HG03045 (cell line): Measurements from ENCODE around the gene PRCP.
A peak's percentile ranks its signal among the peaks of the same experiment; 100 is the strongest.

Source experiments
- ATAC-seq: cut with Tn5 transposase; IDR thresholded peaks from one replicate; pipeline ENCODE4 v1.9.1; 2021; ENCODE audit warnings: mild to moderate bottlenecking, moderate library complexity; ENCODE audit not compliant: unreplicated experiment

Gene PRCP

DNA sequence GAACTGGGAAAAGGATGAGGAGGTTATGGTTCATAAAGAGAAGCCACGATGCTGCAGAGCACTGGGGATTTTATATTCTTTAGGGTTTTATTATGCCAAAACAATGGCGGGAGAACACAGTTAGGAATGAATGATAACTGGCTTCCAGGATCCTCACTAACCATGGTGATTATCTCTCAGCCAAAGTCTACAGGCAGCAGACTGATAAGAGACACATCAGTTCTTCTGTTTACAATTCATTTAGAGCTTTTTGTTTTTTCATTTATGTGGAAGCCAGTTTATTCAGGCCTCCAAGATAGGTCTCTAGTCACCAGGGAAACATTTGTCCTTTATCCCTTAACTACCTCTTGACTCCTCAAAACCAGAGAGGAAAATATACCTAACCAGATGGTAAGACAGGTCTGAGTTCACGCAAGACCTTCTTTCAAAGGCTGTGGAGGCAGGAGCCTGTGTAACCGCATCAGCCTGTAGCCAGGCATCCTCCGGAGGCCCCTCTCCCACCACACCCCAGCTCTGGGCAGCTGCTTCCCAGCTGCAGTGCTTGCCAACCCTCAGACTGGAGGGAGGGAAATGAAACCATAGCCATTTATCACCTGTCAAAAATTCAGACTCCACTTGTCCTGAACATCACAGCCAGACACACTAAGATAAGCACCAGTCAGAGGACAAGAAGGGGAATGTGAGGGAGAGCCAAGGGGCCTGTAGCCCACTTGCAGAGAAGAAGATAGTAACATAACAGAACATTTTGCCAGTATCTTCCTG lies 109.3 kb downstream of the PRCP start:
- ATAC-seq: no peak

DNA sequence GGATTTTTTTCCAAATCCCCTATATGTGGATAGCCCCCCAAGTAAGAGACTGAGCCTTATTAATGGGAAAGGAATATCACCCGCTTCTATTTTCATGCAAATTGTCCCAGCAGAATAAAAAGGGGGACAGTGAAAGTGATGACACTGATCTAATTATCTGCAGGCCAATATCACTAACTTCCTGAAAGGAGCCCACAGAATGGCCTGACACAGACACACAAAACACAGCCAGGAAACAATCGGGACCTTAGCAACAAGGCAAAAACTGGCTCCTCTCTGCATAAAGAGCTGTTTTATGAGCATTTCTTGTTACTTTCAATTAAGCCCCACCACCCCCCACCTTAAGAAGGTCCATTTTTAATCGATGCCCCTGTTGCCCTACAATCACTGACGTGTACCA lies 112.2 kb downstream of the PRCP start:
- ATAC-seq: no peak

DNA sequence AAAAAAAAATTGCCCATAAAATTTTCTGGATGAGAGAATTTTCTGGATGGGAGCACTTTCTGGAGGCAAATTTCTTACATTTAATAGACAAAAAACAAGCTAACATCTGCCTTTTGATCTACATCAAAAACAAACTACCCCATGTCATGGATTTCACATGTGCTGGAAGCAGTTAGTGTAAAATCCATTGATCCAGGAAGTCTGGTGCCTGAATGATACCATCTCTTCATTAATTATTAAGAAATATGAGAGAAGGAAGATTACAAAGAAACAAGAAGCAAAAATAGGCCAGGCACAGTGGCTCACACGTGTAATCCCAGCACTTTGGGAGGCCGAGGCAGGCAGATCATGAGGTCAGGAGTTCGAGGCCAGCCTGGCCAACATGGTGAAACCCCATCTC lies 113.4 kb downstream of the PRCP start:
- no peak for ATAC-seq

DNA sequence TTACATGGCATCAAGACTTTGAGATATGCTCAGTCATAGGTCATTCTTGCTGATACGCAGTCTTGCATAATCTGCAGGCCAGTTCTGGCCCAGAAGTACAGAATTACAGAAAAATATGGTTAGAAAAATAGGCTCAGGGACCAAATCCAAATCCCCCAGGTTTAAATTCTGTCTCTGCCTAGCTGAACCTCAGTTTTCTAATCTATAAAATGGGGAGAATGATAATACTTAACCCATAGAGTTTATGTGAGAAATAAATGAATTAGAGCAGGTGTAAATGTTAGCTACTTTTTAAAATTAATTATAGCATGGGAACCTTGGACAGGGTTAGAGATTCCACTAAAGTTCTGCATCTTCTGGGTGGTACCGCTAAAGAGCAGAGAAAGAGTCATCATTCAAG lies 114.2 kb downstream of the PRCP start:
- no peak for ATAC-seq

DNA sequence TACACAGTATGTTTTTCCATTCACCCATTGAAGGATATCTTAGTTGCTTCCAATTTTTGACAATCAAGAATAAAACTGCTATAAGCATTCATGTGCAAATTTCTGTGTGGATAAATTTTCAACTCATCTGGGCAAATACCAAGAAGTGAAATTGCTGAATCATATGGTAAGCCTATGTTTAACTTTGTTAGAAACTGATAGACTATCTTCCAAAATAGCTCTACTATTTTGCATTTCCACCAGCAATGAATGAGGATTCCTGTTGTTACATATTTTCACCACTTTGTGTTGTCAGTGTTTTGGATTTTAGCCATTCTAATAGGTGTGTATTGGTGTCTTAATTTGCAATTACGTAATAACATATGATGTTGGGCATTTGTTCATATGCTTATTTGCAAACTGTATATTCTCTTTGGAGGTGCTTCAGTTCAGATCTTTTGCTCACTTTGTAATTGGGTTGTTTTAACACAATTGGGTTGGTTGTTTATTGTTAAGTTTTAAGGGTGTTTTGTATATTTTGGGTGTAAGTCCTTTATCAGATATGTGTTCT lies 117.3 kb downstream of the PRCP start:
- ATAC-seq: no peak

DNA sequence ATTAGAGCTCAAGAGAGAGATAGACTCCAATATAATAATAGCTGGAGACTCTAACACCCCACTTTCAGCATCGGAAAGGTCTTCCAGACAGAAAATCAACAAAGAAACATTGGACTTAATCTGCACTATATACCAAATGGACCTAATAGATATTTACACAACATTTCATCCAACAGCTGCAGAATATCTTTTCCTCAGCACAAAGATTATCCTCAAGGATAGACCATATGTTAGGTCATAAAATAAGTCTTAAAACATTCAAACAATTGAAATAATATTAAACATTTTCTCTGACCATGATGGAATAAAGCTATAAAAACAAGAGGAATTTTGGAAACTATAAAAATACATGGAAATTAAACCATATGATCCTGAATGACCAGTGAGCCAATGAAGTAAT lies 121.5 kb downstream of the PRCP start:
- ATAC-seq: no peak

DNA sequence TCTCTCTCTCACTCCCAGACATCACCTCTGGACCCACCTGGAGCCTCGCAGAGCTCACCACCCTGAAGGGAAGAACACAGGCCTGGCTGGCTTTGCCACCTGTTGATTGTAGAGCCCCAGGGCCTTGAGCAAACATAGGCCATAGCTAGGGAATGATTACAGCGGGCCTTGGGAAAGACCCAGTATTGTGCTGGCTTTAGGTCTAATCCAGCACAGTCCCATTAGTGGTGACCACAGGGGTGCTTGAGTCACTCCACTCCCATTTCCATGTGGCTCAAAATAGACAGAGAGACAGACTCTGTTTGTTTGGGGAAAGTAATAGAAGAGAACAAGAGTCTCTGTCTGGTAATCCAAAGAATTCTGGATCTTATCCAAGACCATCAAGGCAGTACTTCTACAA lies 123.9 kb downstream of the PRCP start:
- ATAC-seq: no peak

DNA sequence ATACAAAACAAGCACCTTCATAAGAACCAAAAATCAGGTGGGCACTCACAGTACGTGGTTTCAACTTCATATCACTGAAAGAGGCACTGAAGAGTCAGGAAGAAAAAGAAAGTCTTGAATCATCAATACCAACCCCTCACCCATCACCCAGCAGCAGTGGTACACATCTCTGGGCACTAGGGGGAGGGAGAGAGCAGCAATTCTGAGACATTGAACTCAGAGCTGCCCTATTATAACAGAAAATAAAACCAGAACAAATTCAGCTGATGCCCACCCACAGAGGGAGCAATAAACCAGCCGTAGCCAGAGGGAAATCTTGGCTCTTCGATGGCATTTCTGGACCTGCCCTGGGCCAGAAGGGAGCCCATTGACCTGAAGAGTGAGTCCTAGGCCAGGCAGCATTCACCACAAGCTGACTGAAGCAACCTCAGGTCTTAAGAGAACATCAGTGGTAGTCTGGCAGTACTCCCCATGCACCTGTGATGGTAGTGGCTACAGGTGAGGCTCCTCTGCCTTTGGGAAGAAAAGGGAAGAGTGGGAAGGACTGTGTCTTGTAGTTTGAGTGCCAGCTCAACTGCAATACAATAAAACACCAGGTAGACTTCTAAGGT lies 124.4 kb downstream of the PRCP start:
- peak; percentile 94 for ATAC-seq

DNA sequence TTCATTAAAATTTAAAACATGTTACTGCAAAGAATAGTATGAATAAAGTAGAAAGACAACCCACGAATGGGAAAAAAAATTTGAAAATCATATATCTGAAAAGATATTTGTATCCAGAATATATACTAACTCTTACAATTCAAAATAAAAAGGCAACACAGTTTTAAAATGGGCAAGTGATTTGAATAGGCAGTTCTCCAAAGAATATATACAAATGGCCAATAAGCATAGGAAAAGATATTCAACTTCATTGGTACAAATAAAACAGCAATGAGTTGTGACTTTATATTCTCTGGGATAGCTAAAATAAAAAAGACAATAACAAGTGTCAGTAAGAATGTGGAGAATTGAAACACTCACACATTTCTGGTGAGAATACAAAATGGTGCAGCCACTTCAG lies 125.0 kb downstream of the PRCP start:
- ATAC-seq: no peak
